GM21367 (cell line): ENCODE measurements around the gene BCKDK.
A peak's percentile ranks its signal among the peaks of the same experiment; 100 is the strongest.
"Not testable (repeated sequence)": the region's sequence is repeated elsewhere in the genome, so short reads cannot be mapped to it uniquely, and the experiment has no call there.

Experiments used
- ATAC-seq: cut with Tn5 transposase; IDR thresholded peaks from one replicate; pipeline ENCODE4 v1.9.1; 2021; ENCODE audit not compliant: unreplicated experiment

BCKDK gene

GRCh38 chr16:31094424-31095120 lies 13.6 kb upstream of the BCKDK start, which contains the start of gene VKORC1:
Gene VKORC1 (minus strand): TSS chr16:31094797. CDS start chr16:31094729, 68 bp downstream.
- peak; percentile 73 for ATAC-seq

GRCh38 chr16:31099860-31100638 lies 8.1 kb upstream of the BCKDK start:
- no peak for ATAC-seq

- ATAC-seq: not testable (repeated sequence)
Observed at GRCh38 chr16:31100876-31101641, 7.1 kb upstream of the BCKDK start.

GRCh38 chr16:31105677-31106213 lies 2.4 kb upstream of the BCKDK start:
- no peak for ATAC-seq

GRCh38 chr16:31106509-31107464 lies 1.4 kb upstream of the BCKDK start:
- ATAC-seq: no peak

- ATAC-seq: peak; percentile 40
Observed at GRCh38 chr16:31107465-31107867, 720 bp upstream of the BCKDK start.

- ATAC-seq: no peak
Observed at GRCh38 chr16:31108794-31109558, 790 bp downstream of the BCKDK start.

GRCh38 chr16:31109622-31110021 lies 1.4 kb downstream of the BCKDK start:
- ATAC-seq: no peak

- ATAC-seq: no peak
Observed at GRCh38 chr16:31110106-31111034, 2.2 kb downstream of the BCKDK start.

- ATAC-seq: no peak
Observed at GRCh38 chr16:31111881-31112466, 3.8 kb downstream of the BCKDK start.

GRCh38 chr16:31112711-31113110 lies 4.5 kb downstream of the BCKDK start:
- ATAC-seq: no peak

GRCh38 chr16:31113121-31114120 lies 5.2 kb downstream of the BCKDK start:
- ATAC-seq: no peak

- ATAC-seq: no peak
Observed at GRCh38 chr16:31114468-31114867, 6.3 kb downstream of the BCKDK start.

- peak; percentile 79 for ATAC-seq
Observed at GRCh38 chr16:31117384-31118222, 9.4 kb downstream of the BCKDK start, which contains the start of gene KAT8. Gene KAT8 (plus strand): TSS chr16:31117664. CDS start chr16:31117682, 18 bp downstream.

- no peak for ATAC-seq
Observed at GRCh38 chr16:31118223-31119155, 10.3 kb downstream of the BCKDK start.
